ENCODE data around the gene CACNB2. TPM values are rescaled to one million over a fixed set of nuclear protein-coding genes. Genes with fewer than 3 reads are reported as not detected.

Gene CACNB2
- total and polyA plus RNA-seq, 10 of the 15 experiments (the other 5 are each of a cell fraction or from before 2014, with no cell fraction given), result 0.62 to 8.1 (median 1.2) TPM

GRCh38 chr10:18142151-18142550 lies 1.9 kb downstream of the CACNB2 start (continued):
- no peak for TF ChIP-seq CUX1 (IDR thresholded peaks at IDR 0.05; ENCODE audit: insufficient replicate concordance, low read depth, low read length)
- no peak for TF ChIP-seq RFX5 (IDR thresholded peaks at IDR 0.05; ENCODE audit: low read depth, low read length)
- no peak for TF ChIP-seq NR2C1 (IDR thresholded peaks at IDR 0.05)
- no peak for TF ChIP-seq HDAC2 (IDR thresholded peaks at IDR 0.05)
- TF ChIP-seq CTCF (IDR thresholded peaks at IDR 0.05 in 2 of 3, conservative IDR thresholded peaks at IDR 0.05 in 1 of 3; ENCODE audit: control insufficient read depth in 2 of 3, extremely low read depth in 1 of 3, insufficient read depth in 1 of 3, low read depth in 3 of 3, low read length in 3 of 3), result no peak
- TF ChIP-seq NR2C2 (IDR thresholded peaks at IDR 0.05; ENCODE audit: borderline replicate concordance, control insufficient read depth, insufficient read length, low read depth), result no peak
- no peak for TF ChIP-seq FOXK2 (IDR thresholded peaks at IDR 0.05)
- no peak for TF ChIP-seq SPI1 (IDR thresholded peaks at IDR 0.05; ENCODE audit: borderline replicate concordance, insufficient read depth, low read depth, low read length)

Data from GM12878 (cell line).